Stimulated activated CD8-positive, alpha-beta memory T cell treated with anti-CD3 and anti-CD28 coated beads, Interleukin-7, amount 100 ng/mL, for 4 hours (primary cell): ENCODE data around the gene ARHGEF25.

Source experiments
- DNase-seq, 2 donors: peaks; one replicate each; pipeline ENCODE4 v3.0.0-alpha.2; 2020; ENCODE audit warnings: low read depth in 2 of 2

The ARHGEF25 gene

DNA sequence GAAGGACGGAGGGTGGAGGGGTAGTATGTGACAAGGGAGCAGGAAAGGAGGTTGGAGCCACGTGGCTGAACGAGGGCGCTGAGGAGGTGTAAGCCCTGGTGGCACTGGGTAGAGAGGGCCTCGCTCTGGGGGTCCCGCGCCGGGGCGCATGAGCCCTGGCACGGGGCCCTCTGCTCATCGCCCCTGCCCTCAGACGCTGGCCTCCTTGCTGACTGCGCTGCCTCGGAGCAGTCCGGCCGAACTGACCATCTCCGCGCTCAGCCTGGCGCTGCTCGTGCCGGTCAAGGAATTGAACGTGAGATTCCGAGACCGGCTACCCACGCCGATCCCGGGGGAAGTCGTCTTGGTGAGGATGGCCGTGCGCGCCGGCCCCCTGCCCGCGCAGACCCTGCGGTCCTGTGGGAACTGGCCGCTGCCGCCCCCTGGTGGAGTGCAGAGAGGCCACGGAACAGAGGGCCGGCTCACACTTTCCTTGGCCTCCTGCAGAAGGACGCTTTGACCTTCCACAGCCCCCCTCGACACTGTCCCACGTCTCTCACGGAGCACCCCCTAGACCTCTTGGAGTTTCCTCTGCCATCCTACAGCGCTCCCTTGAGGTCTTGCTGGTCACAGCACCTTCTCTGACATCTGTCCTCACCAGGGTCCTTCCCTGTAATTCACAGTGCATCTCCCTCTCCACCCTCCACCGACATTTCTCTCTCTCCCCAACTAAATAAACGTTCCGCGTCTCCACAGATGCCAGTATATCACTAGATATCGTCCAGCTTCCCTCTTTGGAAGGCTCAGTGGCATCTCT is 10.5 kb downstream of the ARHGEF25 start:
- no peak for DNase-seq

DNA sequence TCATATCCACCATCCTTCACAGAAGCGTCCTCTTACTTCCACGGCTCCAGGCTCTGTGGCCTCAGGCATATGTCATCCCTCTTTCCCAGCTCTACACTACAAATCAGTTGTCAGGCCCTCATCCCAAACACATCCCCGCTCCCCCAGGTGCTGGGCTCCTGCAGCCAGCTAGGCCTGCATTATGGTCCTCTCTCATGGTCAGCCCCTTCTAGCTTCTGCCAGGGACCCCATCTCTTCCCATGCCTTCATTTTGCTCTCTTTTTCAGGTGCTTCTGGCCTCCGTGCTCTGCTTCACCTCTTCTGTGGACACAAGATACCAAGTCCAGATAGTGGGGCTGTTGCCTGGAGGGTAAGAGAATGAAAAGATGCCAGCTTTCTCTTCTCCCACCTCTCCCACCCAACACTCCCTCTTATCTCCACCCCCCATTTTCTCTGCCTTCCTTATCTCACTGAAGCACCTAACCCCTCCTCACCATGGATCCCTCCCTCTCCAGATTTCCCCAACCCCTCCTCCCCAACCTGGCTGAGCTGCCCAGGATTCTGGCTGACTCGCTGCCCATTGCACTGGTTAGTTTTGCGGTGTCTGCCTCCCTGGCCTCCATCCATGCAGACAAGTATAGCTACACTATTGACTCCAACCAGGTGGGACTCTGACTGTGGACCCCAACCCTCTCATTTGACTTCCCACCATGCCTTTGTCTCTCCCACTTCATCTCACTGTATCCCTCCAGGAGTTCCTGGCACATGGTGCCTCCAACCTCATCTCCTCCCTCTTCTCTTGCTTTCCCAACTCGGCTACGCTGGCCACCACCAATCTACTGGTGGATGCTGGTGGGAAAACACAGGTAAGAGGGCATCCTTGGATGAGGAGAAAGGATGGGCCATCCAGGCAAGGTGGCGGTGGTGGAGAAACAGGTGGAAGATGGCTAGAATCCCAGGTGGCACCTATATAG is 11.3 kb downstream of the ARHGEF25 start:
- no peak for DNase-seq

DNA sequence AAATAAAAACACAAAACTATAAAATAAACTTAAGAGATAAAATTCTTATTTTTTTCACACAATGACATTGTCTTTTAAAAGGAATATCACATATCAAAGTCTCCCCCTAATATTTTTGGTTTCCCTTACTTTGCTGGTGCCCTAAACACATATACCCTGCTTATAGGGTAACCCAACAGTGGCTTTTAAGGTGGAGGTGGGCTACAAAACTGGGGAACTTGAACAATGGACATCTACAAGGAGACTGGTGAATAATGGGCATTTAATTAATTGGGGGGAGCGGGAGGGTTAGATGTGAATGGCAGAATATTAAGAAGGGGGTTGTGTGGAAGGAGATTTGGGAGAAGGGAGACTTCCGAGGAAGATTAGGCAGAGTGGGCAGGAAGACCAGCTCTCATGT is 12.2 kb downstream of the ARHGEF25 start:
- no peak for DNase-seq

DNA sequence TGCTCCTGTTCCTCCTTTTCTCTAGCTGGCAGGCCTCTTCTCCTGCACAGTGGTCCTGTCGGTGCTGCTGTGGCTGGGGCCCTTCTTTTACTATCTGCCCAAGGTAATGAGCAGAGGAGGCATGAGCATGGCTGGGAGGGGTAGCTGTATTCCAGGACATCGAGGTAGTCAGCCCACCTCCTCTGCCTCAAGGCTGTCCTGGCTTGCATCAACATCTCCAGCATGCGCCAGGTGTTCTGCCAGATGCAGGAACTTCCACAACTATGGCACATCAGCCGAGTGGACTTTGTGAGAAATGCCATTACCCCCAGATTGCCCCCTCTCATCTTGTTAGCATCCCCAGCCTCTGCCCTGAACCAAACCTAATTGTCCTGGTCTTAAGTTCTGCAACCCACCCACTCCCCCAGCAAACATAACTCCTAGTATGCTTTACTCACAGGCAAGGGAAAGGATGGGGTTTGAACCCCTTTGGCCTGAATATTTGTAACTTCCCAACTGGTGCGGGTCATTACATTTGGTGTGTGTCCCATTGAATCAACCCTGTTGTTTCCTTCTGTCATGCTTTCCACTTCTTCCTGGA is 12.7 kb downstream of the ARHGEF25 start:
- DNase-seq: no peak

DNA sequence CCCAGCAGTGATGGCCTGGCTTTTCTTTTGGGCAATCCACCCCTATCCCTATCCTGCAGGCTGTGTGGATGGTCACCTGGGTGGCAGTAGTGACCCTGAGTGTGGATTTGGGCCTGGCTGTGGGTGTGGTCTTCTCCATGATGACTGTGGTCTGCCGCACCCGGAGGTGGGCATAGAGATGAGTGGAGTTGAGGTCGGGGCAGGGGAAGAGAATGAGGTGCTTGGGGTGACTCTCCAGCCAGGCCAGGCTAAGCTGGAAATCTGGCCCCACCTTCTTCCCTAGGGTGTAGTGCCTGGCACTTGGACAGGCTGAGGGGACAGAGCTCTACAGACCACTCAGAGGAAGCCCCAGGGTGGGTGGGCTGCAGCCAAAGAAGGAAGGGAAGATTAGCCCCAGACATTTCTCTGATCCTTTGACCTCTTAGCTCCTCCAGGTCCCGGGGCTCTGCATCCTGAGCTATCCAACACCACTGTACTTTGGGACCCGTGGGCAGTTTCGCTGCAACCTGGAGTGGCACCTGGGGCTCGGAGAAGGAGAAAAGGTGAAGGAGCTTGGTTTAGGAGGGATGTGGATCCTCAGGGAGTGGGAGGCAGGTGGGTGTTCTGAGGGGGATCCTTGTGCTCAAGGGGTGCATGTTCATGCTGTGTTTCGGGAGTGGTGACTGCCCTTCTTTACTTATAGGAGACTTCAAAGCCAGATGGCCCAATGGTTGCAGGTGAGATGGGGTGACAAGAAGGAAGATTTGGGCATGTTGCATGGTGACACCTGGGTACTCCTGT is 13.4 kb downstream of the ARHGEF25 start:
- no peak for DNase-seq

DNA sequence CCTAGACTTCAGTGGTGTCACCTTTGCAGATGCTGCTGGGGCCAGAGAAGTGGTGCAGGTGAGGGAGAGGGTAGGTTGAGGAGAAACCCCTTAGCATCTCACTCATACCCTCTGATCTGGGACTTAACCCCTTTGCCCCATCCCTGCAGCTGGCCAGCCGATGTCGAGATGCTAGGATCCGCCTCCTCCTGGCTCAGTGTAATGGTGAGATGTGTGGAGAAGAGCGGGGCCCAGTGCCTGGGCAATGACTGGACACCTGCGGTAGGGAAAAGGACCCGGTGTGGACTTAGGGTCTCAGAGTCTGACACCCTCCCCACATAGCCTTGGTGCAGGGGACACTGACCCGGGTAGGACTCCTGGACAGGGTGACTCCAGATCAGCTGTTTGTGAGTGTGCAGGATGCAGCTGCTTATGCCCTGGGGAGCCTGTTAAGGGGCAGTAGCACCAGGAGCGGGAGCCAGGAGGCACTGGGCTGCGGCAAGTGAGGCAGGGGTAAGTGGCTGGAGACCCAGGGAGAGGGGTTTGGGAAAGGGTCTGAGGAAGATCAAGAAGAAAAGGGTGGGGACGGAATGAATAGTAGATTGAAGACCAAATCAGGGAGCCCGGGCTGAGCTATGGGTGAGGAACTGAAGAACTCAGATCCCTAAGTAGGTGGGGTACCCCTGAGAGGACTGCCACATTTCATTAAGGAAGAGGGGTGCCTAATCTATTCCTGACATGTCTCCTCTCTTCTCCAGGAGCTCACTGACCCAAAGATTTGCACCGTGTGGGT is 14.2 kb downstream of the ARHGEF25 start:
- no peak for DNase-seq

DNA sequence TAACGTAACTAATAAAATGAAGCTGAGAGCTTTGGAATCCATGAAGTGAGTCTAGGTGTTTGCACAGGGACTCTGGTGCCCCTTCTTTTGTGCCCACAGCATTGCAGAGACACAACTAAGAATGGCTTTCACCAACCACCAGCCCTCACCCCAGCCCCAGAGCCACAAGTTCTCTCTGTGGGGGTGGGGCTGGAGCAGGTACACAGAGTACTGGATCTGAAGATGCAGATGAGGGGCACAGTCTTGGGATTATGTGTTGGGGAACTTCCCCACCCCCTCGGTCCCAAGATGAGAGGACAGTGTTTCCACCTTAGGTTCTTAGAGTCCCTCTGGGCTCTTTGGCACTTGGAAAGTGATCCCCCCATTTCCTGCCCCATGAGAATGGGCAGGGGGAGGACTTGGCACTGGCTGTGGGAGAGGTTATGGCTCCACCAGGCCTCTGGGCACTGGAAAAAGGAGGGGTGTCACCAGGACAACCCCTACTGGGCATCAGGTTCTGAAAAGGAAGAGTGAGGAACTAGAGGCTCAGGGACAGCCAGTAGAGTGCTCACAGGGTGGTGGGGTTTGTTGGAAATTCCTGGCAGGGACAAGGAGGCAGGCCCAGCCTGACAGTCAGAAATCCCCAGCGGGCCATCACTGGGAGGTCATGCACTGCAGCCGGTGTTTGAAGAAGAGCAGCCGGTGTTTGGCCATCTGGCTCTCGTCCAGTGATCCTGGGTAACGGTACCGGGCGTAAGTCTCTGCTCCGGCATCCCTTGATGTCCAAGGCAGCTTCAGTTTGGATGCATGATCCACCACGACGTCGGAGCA is 15.1 kb downstream of the ARHGEF25 start:
- DNase-seq: no peak

DNA sequence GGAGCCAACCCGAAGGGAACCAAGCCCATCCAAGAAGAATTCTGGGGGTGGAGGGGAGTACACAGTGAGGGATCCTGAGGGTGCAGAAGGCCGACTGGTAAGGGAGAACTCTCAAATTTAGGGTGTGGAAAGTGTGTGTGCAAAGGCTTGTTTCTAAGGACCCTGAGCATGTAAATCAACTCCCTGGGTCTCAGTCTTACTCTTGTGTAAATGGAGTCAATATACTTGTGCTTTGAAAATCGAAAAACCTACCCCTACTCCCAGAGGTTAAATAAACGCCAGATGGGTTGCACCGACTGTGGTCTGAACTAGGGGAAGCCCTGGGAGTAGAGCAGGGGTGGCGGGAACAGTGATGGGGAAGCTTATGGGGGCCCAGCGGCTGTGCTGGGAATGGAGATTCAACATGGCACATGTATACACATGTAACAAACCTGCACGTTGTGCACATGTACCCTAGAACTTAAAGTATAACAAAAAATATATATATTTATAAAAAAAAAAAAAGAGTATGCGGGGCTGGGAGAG is 15.7 kb downstream of the ARHGEF25 start:
- no peak for DNase-seq

DNA sequence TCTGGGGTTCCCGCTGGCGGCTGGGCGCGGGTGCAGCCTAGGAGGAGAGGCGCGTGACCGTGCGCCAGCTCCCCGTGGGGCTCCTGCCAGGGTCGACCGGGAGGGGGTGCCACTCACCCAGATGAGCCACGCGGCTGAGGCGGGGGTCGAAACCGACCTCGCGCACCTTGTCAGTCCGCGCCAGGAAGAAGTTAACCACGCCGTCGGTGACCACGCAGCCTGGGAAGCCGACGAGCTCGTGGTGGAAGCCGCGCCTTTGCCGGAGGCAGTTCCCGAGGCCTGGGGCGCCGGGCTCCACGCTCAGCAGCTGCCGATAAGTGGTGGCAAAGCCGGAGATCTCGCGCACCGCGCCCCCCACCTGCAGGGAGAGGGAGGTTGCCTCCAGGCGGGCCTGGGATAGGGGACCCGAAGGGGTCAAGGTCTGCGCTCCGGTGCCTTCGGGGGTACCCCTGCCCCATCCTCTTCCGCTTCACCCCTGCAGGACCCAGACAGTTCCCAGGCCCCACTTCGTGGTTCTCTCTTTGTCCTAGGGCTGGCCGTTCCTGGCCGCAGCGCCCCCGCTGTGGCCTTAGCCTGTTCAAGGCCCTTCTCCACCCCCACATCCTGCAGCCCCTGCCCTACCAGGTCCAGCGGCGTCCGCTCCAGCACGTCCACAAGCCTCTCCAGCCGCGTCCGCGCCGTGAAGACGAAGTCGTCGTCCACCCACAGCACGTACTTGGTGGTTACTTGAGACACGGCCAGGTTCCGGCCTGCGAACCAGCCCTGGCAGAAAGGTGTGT is 16.5 kb downstream of the ARHGEF25 start:
- no peak for DNase-seq

DNA sequence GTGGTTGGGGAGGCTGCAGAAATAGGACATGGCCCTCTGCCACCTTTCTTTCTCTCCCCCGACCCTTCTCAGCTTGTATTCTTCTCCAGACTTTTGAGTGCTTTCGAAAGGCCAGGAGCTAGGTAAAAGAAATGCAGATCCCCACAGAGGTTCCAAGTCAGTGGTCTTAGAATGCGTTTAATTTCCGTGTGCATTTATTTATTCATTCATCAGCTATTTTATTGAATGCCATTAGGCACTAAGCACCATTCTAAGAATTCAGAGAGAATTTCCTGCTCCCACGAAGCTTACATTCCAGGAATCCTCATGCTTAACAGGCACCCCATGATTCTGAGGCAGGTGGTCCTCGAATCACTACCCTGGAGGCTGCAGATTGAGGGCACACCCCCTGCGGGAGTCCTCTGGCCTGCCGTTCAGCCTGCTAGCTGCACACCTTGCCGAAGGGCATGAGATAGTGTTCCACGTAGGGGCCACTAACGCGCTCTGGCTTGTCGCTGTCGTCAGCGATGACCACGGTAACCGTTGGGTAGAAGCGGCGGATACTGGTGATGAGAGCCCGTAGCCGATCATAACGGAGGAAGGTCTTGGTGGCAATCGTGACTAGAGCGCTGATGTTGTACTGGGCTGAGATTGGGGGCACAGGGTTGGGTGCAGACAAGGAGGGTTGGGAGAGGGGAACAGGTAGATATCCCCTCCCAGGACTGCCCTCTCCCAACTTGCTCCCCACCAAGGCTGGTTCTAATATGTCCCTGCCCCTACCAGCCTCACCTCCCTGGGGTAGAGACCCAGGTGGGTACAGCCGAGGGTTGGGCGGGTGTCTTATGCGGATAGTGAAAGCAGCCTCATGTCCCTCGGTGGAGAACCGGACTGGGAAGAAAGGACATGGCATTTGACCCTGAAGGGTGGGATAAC is 17.3 kb downstream of the ARHGEF25 start:
- no peak for DNase-seq

DNA sequence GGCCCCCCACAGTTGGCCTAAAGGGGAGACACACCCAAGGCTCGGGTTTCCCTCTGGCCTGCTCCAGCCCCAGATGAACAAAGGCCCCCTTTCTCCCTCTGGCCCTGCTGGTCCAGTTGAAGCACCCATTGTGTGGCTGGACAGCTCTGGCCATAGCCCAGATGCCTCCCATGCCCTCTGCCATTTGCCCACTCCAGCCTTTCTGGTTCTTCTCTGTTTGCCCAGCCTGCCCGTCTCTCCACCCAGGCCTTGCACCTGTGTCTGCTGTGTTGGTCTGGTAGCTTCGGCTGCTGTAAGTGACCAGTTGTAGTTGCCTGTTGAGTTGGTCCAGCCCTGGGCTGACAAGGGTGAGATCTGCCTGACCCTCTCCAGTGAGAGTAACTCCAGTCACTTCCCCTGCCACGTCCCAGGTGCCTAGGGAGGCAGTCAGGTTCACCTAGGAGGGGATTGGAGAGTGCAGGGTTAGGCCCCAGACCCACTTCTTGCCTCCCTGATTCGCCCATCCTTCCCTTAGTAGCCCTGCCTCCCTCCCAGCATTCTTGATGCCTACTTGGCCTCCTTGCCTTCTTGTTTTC is 18.7 kb downstream of the ARHGEF25 start:
- DNase-seq: no peak

DNA sequence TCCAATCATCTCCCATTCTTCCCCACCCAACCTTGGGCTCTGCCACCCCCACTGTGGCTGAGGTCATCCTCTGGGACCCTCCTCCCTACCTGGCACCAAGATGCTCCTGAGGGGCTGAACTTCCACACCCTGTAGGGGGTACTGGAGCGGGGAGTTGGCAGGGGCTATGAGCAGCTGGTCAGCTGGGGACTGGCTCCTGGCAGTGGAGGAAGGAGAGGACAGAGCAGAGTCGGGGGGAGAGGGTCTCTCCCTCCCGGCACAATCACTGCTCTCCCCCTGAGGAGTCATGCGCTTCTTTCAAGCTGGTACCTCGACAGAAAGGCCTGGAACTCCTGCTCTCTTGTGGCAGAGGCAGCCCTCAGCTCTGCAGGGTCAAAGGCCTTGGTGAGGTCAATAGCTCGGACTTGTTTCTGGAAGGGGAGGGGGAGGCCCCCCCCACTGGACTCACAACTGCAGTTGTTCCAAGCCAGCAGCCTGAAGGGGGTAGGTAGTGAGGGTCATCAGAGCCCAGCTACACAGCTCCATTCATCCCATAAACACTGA is 19.7 kb downstream of the ARHGEF25 start:
- no peak for DNase-seq

DNA sequence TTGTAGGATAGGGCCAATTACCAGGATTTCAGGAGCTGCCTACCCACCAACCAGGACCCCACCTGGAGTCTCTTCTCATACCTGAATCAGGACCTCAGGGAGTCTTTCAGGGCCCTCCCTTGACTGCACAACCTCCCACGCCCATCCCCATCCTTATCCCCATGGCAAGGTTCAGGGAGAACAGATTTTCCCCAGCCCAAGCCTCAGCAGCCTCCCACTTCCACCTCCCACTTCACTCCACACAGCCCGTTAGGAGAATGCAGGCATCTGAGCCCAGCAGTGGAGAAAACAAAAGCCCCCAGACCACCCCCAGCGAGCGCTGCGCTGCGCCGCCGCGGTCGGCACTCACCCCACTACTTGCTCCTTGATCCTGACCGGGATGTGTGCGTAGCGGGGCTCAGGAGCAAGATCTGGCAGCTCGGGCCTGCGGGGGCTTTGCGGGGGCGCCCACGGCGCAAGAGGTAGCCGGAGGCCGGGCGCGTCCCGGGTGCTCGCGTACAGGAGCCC is 20.4 kb downstream of the ARHGEF25 start:
- DNase-seq: no peak

DNA sequence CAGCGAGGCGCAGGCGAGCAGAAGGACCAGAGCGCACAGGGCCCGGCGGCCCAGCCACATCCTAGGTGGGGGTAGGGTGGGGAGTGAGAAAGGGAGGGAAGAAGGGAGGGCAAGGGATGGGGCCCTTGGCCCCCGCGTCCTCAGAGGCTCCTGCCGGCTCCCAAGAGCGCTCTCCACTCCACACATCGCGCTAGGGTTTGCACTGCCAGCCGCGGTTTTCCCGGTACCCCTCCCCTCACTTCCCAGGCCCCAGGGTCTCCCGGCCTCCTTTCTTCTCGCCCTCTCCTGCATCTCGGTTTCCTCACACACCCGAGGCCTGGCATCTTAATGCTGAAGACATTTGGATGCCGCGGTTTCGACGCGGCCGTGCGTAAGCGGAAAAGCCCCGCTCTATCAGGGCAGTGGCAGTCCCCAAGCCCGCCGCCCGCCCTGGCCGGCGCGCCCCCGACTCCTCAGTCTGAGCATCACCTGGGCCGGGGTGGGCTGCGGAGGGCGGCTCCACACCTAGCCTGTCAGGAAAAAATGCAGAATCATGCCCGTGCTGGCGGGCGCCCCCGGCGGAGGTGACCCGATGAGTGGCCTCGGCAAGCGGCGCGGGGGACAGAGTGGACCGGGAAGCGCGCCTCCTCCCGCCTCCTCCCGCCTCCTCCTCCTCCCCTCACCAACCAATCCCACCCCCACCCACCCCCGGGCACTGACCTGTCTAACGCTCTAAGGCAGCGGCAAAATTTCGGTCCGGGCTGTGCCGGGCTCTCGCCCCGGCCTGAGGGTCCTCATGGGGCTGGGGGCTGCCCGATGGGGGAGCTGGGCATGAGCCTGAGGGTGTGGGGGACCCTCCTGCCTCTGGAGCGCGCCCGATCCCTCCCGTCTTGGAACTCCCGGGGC is 21.1 kb downstream of the ARHGEF25 start:
- DNase-seq: no peak

DNA sequence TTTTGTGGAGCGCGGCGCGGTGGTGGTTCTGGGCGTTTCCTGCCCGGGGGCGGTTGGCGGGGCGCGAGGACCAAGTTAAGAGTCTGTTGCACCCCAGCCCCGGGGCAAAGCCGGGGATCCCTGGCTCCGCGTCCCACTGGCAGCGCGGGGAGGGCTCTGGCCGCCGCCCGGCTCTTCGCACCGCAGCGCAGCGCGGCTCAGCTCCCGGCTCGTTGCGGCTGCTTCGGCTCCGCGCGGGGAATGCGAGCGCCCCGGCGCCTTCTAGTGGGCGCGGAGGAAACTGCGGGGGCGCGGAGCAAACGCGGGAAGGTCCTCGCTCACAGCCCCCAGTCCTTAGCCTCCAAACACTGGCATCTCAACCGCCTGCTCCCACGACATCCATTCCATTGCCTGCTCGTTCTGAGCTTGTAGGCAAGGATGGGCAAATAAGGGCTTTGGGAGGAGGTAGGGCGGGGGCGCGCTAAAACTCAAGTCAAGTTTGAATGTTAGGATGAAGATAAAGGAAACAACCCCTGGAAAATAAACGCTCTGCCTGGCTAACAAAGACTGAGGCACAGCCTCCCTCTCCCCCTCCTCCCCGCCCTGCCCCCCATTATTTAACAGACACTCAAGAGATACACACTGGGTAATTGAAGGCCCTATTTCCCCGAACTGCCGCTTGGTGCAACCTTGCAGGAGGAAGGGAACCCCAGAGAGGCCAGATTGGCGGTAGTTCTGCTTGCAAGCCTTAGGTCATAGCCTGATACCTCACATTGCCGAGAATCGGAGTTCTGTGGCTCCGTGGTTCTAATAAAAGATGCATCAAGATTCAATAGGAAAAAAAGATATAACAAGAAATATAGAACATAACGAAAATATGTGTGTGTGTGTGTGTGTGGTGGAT is 22.0 kb downstream of the ARHGEF25 start, which contains the start of gene B4GALNT1:
Gene B4GALNT1, minus strand, starts transcription at position 244 of the 883 bp plus-strand sequence. CDS start 1,069 bp downstream, outside the sequence.
- DNase-seq: peak in 1 of 2 donors; percentile 53
